ENCODE measurements around the gene UGT1A5. TPM values are rescaled to one million over a fixed set of nuclear protein-coding genes. Genes with fewer than 3 reads are reported as not detected.

Gene UGT1A5
- total RNA-seq, 6 experiments from 2014 or later: 1.3 to 10.0 (median 3.8) TPM

GRCh38 chr2:233689031-233689430 is 23.7 kb upstream of the UGT1A5 start:
- no peak for TF ChIP-seq POLR2A (IDR thresholded peaks at IDR 0.05)
- TF ChIP-seq CTCF (IDR thresholded peaks at IDR 0.05): no peak
- no peak for ATAC-seq

GRCh38 chr2:233689501-233689900 is 23.2 kb upstream of the UGT1A5 start:
- intact Hi-C loops (cut with DNase I): no loop called here
- no peak overlapping the region for H3K27ac ChIP-seq
- no peak overlapping the region for H3K4me3 ChIP-seq
- no peak for DNase-seq
- H3K4me1 ChIP-seq: peaks cover 0 to 45% (median 4%) of the 10 kb centered on the region in 4 donors
- no peaks in the 10 kb centered on the region for H3K27me3 ChIP-seq
- H3K36me3 ChIP-seq: no peaks in the 10 kb centered on the region
- no peak for ATAC-seq
- no peak for TF ChIP-seq CTCF (IDR thresholded peaks at IDR 0.05)
- TF ChIP-seq POLR2A (IDR thresholded peaks at IDR 0.05): no peak
- no peaks in the 10 kb centered on the region for H3K9me3 ChIP-seq
- WGBS (ENCODE audit: insufficient coverage, low coverage, low lambda C conversion rate, missing lambda C conversion rate): 4% methylated on average over 3 of the region's 3 CpGs

More at GRCh38 chr2:233689031-233689430, 23.7 kb upstream of the UGT1A5 start:
- intact Hi-C loops (cut with DNase I): no loop called here
- Histone ChIP-seq H3K9me3 (no peaks in the 10 kb centered on the region), H3K4me1 (peaks cover 0 to 45% (median 4%) of the 10 kb centered on the region in 4 donors), H3K27me3 (no peaks in the 10 kb centered on the region), H3K36me3 (no peaks in the 10 kb centered on the region), H3K4me3 (no peak overlapping the region), H3K27ac (no peak overlapping the region)
- no peak for DNase-seq

GRCh38 chr2:233690444-233690843 is 22.3 kb upstream of the UGT1A5 start:
- Histone ChIP-seq H3K4me1 (peaks cover 0 to 45% (median 4%) of the 10 kb centered on the region in 4 donors), H3K36me3 (no peaks in the 10 kb centered on the region), H3K4me3 (no peak overlapping the region), H3K27ac (no peak overlapping the region), H3K9me3 (no peaks in the 10 kb centered on the region), H3K27me3 (no peaks in the 10 kb centered on the region)
- no peak for DNase-seq
- no peak for TF ChIP-seq CTCF (IDR thresholded peaks at IDR 0.05)
- TF ChIP-seq POLR2A (IDR thresholded peaks at IDR 0.05): no peak
- intact Hi-C loops (cut with DNase I): no loop called here
- WGBS (ENCODE audit: insufficient coverage, low coverage, low lambda C conversion rate, missing lambda C conversion rate): 38% methylated on average over 4 of the region's 4 CpGs
- peak in 1 of 4 donors; percentile 18 for ATAC-seq

GRCh38 chr2:233691443-233692433 is 21.0 kb upstream of the UGT1A5 start:
- Histone ChIP-seq H3K9me3 (no peaks in the 10 kb centered on the region), H3K36me3 (no peaks in the 10 kb centered on the region), H3K27ac (peak overlapping the region in 2 of 3 donors; percentile 61 to 86), H3K4me3 (peak overlapping the region in 1 of 3 donors; percentile 49), H3K4me1 (peaks cover 0 to 45% (median 4%) of the 10 kb centered on the region in 4 donors), H3K27me3 (no peaks in the 10 kb centered on the region)
- no peak for ATAC-seq
- intact Hi-C loops (cut with DNase I): no loop called here
- 68% methylated on average over 8 of the region's 11 CpGs for WGBS (ENCODE audit: insufficient coverage, low coverage, low lambda C conversion rate, missing lambda C conversion rate)
- TF ChIP-seq POLR2A (IDR thresholded peaks at IDR 0.05): no peak
- TF ChIP-seq CTCF (IDR thresholded peaks at IDR 0.05): no peak
- DNase-seq: no peak
